ENCODE measurements around the gene PTPRN2.

The PTPRN2 gene

DNA sequence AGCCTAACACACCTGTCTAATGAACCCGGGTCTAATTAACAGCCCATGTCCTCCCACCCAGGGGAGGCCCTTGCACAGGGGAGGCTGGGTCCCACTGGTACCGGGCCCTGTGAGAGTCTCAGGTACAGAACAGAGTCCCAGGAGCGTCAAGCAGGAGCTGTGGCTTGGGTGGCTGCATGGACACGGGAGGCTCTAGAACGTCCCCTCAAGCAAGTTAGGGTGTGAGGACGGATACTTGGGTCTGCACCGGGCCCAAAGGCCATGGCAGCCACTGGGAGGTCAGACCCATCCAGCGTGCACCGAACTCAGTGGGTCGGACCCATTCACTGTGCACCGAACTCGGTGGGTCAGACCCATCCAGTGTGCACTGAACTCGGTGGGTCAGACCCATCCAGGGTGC, 941.1 kb downstream of the PTPRN2 start:
- Histone ChIP-seq H3K4me3 (ENCODE audit: low read length in 2 of 2) (no peak overlapping the region), H3K4me1 (ENCODE audit: control insufficient read depth in 2 of 2, insufficient read depth in 2 of 2, low read length in 2 of 2) (no peaks in the 10 kb centered on the region), H3K27ac (ENCODE audit: low read depth in 2 of 2, low read length in 2 of 2) (no peak overlapping the region), H3K9ac (ENCODE audit: low read depth in 1 of 2, low read length in 2 of 2) (no peak overlapping the region), H3K36me3 (ENCODE audit: control insufficient read depth in 2 of 2, insufficient read depth in 2 of 2, low read length in 2 of 2) (no peaks in the 10 kb centered on the region), H3K9me3 (ENCODE audit: control insufficient read depth in 2 of 2, low read length in 2 of 2) (no peaks in the 10 kb centered on the region), H3K27me3 (ENCODE audit: control insufficient read depth in 2 of 2, insufficient read depth in 2 of 2, low read length in 2 of 2) (no peaks in the 10 kb centered on the region)

- no peak overlapping the region for H3K9ac ChIP-seq (ENCODE audit: low read depth in 1 of 2, low read length in 2 of 2)
- H3K4me1 ChIP-seq (ENCODE audit: control insufficient read depth in 2 of 2, insufficient read depth in 2 of 2, low read length in 2 of 2), result no peaks in the 10 kb centered on the region
- H3K4me3 ChIP-seq (ENCODE audit: low read length in 2 of 2), result no peak overlapping the region
- H3K27me3 ChIP-seq (ENCODE audit: control insufficient read depth in 2 of 2, insufficient read depth in 2 of 2, low read length in 2 of 2), result no peaks in the 10 kb centered on the region
- no peak overlapping the region for H3K27ac ChIP-seq (ENCODE audit: low read depth in 2 of 2, low read length in 2 of 2)
- H3K9me3 ChIP-seq (ENCODE audit: control insufficient read depth in 2 of 2, low read length in 2 of 2), result no peaks in the 10 kb centered on the region
- no peaks in the 10 kb centered on the region for H3K36me3 ChIP-seq (ENCODE audit: control insufficient read depth in 2 of 2, insufficient read depth in 2 of 2, low read length in 2 of 2)
Observed at GRCh38 chr7:157645539-157645938, 942.1 kb downstream of the PTPRN2 start.

DNA sequence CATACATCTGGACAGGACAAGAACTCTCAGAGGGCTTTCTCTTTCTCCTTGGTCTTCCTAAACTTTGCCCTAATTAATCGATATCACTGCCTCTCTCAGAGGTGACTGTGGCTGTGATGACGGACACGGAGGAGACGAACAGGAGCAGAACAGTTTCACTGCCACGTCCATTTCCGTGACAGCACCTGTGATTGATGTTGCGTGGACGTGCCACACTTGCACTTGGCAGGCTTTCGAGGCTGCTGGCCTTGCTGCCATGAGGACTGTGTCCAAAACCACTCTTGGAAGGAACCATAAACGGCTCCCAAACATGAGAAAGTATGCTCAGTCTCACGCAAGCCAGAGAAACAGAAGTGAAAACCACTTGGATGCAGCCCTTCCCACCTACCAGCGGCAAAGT, 942.7 kb downstream of the PTPRN2 start:
- Histone ChIP-seq H3K9ac (ENCODE audit: low read depth in 1 of 2, low read length in 2 of 2) (no peak overlapping the region), H3K9me3 (ENCODE audit: control insufficient read depth in 2 of 2, low read length in 2 of 2) (no peaks in the 10 kb centered on the region), H3K4me3 (ENCODE audit: low read length in 2 of 2) (no peak overlapping the region), H3K36me3 (ENCODE audit: control insufficient read depth in 2 of 2, insufficient read depth in 2 of 2, low read length in 2 of 2) (no peaks in the 10 kb centered on the region), H3K4me1 (ENCODE audit: control insufficient read depth in 2 of 2, insufficient read depth in 2 of 2, low read length in 2 of 2) (no peaks in the 10 kb centered on the region), H3K27ac (ENCODE audit: low read depth in 2 of 2, low read length in 2 of 2) (no peak overlapping the region), H3K27me3 (ENCODE audit: control insufficient read depth in 2 of 2, insufficient read depth in 2 of 2, low read length in 2 of 2) (no peaks in the 10 kb centered on the region)

DNA sequence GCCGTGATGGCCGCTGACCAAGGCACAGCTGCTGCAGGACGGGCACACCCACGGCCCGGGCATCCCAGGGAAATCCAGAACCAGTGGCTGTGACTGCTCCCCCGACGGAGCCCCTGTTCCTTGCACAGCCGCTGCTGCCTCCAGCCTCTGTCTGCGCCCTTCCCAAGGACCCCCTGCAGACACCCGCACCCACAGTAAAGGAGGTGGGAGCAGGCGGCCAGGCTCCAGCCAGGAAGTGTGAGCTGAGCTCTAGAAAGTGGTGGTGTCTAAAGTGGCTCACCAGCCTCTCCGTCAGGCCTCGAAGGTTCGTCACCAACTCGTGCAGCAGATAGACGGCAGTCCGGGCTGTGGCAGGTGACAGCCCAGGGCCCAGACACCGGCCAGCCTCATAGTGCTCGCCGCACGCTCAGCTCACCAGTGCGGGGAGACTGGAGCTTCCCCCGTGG, 944.1 kb downstream of the PTPRN2 start:
- Histone ChIP-seq H3K4me3 (ENCODE audit: low read length in 2 of 2) (no peak overlapping the region), H3K27ac (ENCODE audit: low read depth in 2 of 2, low read length in 2 of 2) (no peak overlapping the region), H3K36me3 (ENCODE audit: control insufficient read depth in 2 of 2, insufficient read depth in 2 of 2, low read length in 2 of 2) (no peaks in the 10 kb centered on the region), H3K4me1 (ENCODE audit: control insufficient read depth in 2 of 2, insufficient read depth in 2 of 2, low read length in 2 of 2) (no peaks in the 10 kb centered on the region), H3K9ac (ENCODE audit: low read depth in 1 of 2, low read length in 2 of 2) (no peak overlapping the region), H3K27me3 (ENCODE audit: control insufficient read depth in 2 of 2, insufficient read depth in 2 of 2, low read length in 2 of 2) (no peaks in the 10 kb centered on the region), H3K9me3 (ENCODE audit: control insufficient read depth in 2 of 2, low read length in 2 of 2) (no peaks in the 10 kb centered on the region)

- Histone ChIP-seq H3K9me3 (ENCODE audit: control insufficient read depth in 2 of 2, low read length in 2 of 2) (no peaks in the 10 kb centered on the region), H3K27me3 (ENCODE audit: control insufficient read depth in 2 of 2, insufficient read depth in 2 of 2, low read length in 2 of 2) (no peaks in the 10 kb centered on the region), H3K27ac (ENCODE audit: low read depth in 2 of 2, low read length in 2 of 2) (no peak overlapping the region), H3K9ac (ENCODE audit: low read depth in 1 of 2, low read length in 2 of 2) (no peak overlapping the region), H3K36me3 (ENCODE audit: control insufficient read depth in 2 of 2, insufficient read depth in 2 of 2, low read length in 2 of 2) (no peaks in the 10 kb centered on the region), H3K4me3 (ENCODE audit: low read length in 2 of 2) (no peak overlapping the region), H3K4me1 (ENCODE audit: control insufficient read depth in 2 of 2, insufficient read depth in 2 of 2, low read length in 2 of 2) (no peaks in the 10 kb centered on the region)
Observed at GRCh38 chr7:157641866-157642265, 945.8 kb downstream of the PTPRN2 start.

- Histone ChIP-seq H3K36me3 (ENCODE audit: control insufficient read depth in 2 of 2, insufficient read depth in 2 of 2, low read length in 2 of 2) (no peaks in the 10 kb centered on the region), H3K4me3 (ENCODE audit: low read length in 2 of 2) (no peak overlapping the region), H3K9me3 (ENCODE audit: control insufficient read depth in 2 of 2, low read length in 2 of 2) (no peaks in the 10 kb centered on the region), H3K27ac (ENCODE audit: low read depth in 2 of 2, low read length in 2 of 2) (no peak overlapping the region), H3K27me3 (ENCODE audit: control insufficient read depth in 2 of 2, insufficient read depth in 2 of 2, low read length in 2 of 2) (no peaks in the 10 kb centered on the region), H3K9ac (ENCODE audit: low read depth in 1 of 2, low read length in 2 of 2) (no peak overlapping the region), H3K4me1 (ENCODE audit: control insufficient read depth in 2 of 2, insufficient read depth in 2 of 2, low read length in 2 of 2) (no peaks in the 10 kb centered on the region)
Observed at GRCh38 chr7:157640144-157640543, 947.5 kb downstream of the PTPRN2 start.

GRCh38 chr7:157638563-157638962, 949.1 kb downstream of the PTPRN2 start:
- Histone ChIP-seq H3K4me1 (ENCODE audit: control insufficient read depth in 2 of 2, insufficient read depth in 2 of 2, low read length in 2 of 2) (no peaks in the 10 kb centered on the region), H3K9me3 (ENCODE audit: control insufficient read depth in 2 of 2, low read length in 2 of 2) (no peaks in the 10 kb centered on the region), H3K4me3 (ENCODE audit: low read length in 2 of 2) (no peak overlapping the region), H3K27ac (ENCODE audit: low read depth in 2 of 2, low read length in 2 of 2) (no peak overlapping the region), H3K27me3 (ENCODE audit: control insufficient read depth in 2 of 2, insufficient read depth in 2 of 2, low read length in 2 of 2) (peaks cover 0 to 3% of the 10 kb centered on the region in 2 donors), H3K9ac (ENCODE audit: low read depth in 1 of 2, low read length in 2 of 2) (no peak overlapping the region), H3K36me3 (ENCODE audit: control insufficient read depth in 2 of 2, insufficient read depth in 2 of 2, low read length in 2 of 2) (no peaks in the 10 kb centered on the region)

DNA sequence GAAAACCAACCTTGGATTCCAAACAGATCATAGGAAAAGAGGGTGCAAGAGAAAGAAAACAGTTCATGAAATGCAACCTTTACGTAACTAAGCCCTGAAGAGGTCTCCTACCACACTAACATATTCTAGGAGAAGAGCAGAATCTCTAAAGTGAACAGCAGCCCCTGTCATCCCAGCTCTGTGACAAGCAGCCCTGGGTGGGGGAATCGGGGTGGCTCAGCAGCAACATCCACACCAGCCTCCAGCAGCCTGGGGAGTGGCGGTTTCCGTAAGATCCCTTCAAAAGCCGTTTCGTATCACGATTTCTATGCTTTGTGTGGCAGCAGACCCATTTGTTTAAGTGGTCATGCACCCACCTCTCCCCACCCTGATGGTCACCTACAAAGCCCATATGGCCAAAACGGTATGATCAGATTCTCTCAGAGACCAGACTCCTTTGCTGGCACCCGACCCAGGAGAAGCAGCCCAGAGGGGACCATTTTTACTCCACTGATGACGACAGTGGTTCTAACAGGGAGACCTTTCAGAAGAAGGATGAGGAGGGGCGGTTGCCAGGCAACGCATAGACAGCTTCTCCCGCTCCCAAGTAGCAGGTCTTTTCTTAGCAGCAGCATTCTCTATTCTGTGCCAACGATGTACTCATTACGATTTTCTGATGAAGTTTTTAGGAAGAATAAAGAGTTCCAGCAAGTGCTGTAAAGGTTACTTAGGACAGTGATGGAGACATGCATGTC, 950.2 kb downstream of the PTPRN2 start:
- Histone ChIP-seq H3K4me1 (ENCODE audit: control insufficient read depth in 2 of 2, insufficient read depth in 2 of 2, low read length in 2 of 2) (no peaks in the 10 kb centered on the region), H3K9ac (ENCODE audit: low read depth in 1 of 2, low read length in 2 of 2) (no peak overlapping the region), H3K4me3 (ENCODE audit: low read length in 2 of 2) (no peak overlapping the region), H3K36me3 (ENCODE audit: control insufficient read depth in 2 of 2, insufficient read depth in 2 of 2, low read length in 2 of 2) (no peaks in the 10 kb centered on the region), H3K9me3 (ENCODE audit: control insufficient read depth in 2 of 2, low read length in 2 of 2) (no peaks in the 10 kb centered on the region), H3K27me3 (ENCODE audit: control insufficient read depth in 2 of 2, insufficient read depth in 2 of 2, low read length in 2 of 2) (peaks cover 0 to 3% of the 10 kb centered on the region in 2 donors), H3K27ac (ENCODE audit: low read depth in 2 of 2, low read length in 2 of 2) (no peak overlapping the region)

DNA sequence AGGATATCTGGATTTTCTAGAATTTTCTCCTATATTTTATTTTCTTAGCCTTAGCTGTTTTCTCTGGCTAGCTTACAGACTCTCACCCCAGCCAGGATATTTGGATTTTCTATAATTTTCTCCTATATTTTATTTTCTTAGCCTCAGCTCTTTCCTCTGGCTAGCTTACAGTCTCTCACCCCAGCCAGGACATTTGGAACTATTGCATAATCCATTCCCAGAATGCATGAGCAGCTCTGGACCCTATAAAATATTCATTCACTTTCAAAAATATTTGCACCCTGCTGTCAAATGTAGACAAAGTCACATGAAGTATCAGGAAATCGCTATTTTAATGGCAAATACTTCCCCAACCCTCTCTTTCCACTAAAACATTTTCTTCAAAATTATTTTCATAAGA, 952.0 kb downstream of the PTPRN2 start:
- H3K9ac ChIP-seq (ENCODE audit: low read depth in 1 of 2, low read length in 2 of 2), result no peak overlapping the region
- no peaks in the 10 kb centered on the region for H3K36me3 ChIP-seq (ENCODE audit: control insufficient read depth in 2 of 2, insufficient read depth in 2 of 2, low read length in 2 of 2)
- no peak overlapping the region for H3K27ac ChIP-seq (ENCODE audit: low read depth in 2 of 2, low read length in 2 of 2)
- no peaks in the 10 kb centered on the region for H3K9me3 ChIP-seq (ENCODE audit: control insufficient read depth in 2 of 2, low read length in 2 of 2)
- no peaks in the 10 kb centered on the region for H3K4me1 ChIP-seq (ENCODE audit: control insufficient read depth in 2 of 2, insufficient read depth in 2 of 2, low read length in 2 of 2)
- H3K27me3 ChIP-seq (ENCODE audit: control insufficient read depth in 2 of 2, insufficient read depth in 2 of 2, low read length in 2 of 2), result peaks cover 0 to 3% of the 10 kb centered on the region in 2 donors
- H3K4me3 ChIP-seq (ENCODE audit: low read length in 2 of 2), result no peak overlapping the region

GRCh38 chr7:157635148-157635500, 952.5 kb downstream of the PTPRN2 start:
- peaks cover 0 to 3% of the 10 kb centered on the region in 2 donors for H3K27me3 ChIP-seq (ENCODE audit: control insufficient read depth in 2 of 2, insufficient read depth in 2 of 2, low read length in 2 of 2)
- no peak overlapping the region for H3K4me3 ChIP-seq (ENCODE audit: low read length in 2 of 2)
- no peaks in the 10 kb centered on the region for H3K36me3 ChIP-seq (ENCODE audit: control insufficient read depth in 2 of 2, insufficient read depth in 2 of 2, low read length in 2 of 2)
- H3K9ac ChIP-seq (ENCODE audit: low read depth in 1 of 2, low read length in 2 of 2), result no peak overlapping the region
- no peaks in the 10 kb centered on the region for H3K9me3 ChIP-seq (ENCODE audit: control insufficient read depth in 2 of 2, low read length in 2 of 2)
- no peak overlapping the region for H3K27ac ChIP-seq (ENCODE audit: low read depth in 2 of 2, low read length in 2 of 2)
- no peaks in the 10 kb centered on the region for H3K4me1 ChIP-seq (ENCODE audit: control insufficient read depth in 2 of 2, insufficient read depth in 2 of 2, low read length in 2 of 2)
